Neural crest cell (in vitro differentiated cells): ENCODE results near the gene RBFOX1. TPM values are rescaled to one million over a fixed set of nuclear protein-coding genes. Genes with fewer than 3 reads are reported as not detected.

ENCODE experiments used
- DNase-seq: peaks from one replicate; pipeline ENCODE4 v3.0.0; 2021; ENCODE audit warnings: low read depth, mixed read lengths, low spot score
- H3K27ac Mint-ChIP-seq: one replicate; pipeline ENCODE4 v1.8.0; 2021; ENCODE audit warnings: mild to moderate bottlenecking, mixed read lengths; ENCODE audit not compliant: unreplicated experiment
- H3K27me3 Mint-ChIP-seq: 2 replicates; pipeline ENCODE4 v1.8.0; 2021; ENCODE audit warnings: low read depth, mild to moderate bottlenecking, mixed read lengths
- H3K36me3 Mint-ChIP-seq: 2 replicates; pipeline ENCODE4 v1.8.0; 2021; ENCODE audit warnings: low read depth, mild to moderate bottlenecking, mixed read lengths
- H3K4me1 Mint-ChIP-seq: 2 replicates; pipeline ENCODE4 v1.8.0; 2021; ENCODE audit warnings: mixed read lengths
- H3K4me3 Mint-ChIP-seq: one replicate; pipeline ENCODE4 v1.8.0; 2021; ENCODE audit warnings: mild to moderate bottlenecking, mixed read lengths
- H3K9me3 Mint-ChIP-seq: 2 replicates; pipeline ENCODE4 v1.8.0; 2021; ENCODE audit warnings: mixed read lengths
- total RNA-seq: library from RNA; stranded (reverse); gene quantifications from 2 replicates; pipeline ENCODE4 v1.2.1, GENCODE V29; 2021
- TF ChIP-seq, protein P1 (sequence below): fragments of 200-600 bp; sonication (generic); conservative IDR thresholded peaks from 2 replicates; pipeline ENCODE4 v1.5.0; 2021; ENCODE audit warnings: antibody characterized with exemption, mild to moderate bottlenecking

RBFOX1 gene
- total RNA-seq, 1 donor from 2014 or later: 1.4 TPM

- Mint-ChIP-seq H3K9me3 (no peaks in the 10 kb centered on the region), H3K27ac (no peak overlapping the region), H3K36me3 (no peaks in the 10 kb centered on the region), H3K4me3 (no peak overlapping the region), H3K4me1 (no peaks in the 10 kb centered on the region), H3K27me3 (peaks cover 12% of the 10 kb centered on the region)
- TF ChIP-seq, protein P1, sequence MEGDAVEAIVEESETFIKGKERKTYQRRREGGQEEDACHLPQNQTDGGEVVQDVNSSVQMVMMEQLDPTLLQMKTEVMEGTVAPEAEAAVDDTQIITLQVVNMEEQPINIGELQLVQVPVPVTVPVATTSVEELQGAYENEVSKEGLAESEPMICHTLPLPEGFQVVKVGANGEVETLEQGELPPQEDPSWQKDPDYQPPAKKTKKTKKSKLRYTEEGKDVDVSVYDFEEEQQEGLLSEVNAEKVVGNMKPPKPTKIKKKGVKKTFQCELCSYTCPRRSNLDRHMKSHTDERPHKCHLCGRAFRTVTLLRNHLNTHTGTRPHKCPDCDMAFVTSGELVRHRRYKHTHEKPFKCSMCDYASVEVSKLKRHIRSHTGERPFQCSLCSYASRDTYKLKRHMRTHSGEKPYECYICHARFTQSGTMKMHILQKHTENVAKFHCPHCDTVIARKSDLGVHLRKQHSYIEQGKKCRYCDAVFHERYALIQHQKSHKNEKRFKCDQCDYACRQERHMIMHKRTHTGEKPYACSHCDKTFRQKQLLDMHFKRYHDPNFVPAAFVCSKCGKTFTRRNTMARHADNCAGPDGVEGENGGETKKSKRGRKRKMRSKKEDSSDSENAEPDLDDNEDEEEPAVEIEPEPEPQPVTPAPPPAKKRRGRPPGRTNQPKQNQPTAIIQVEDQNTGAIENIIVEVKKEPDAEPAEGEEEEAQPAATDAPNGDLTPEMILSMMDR: no peak
- no peak for DNase-seq
Measured at GRCh38 chr16:7755347-7755882, 422.8 kb downstream of the RBFOX1 start.
